ENCODE measurements around the gene PPIL1.

- TF ChIP-seq POLR2AphosphoS5 (IDR thresholded peaks at IDR 0.05) (no peak), POLR2A (IDR thresholded peaks at IDR 0.05) (no peak), CTCF (IDR thresholded peaks at IDR 0.05) (no peak)
These were observed 18.3 kb downstream of the PPIL1 start for GRCh38 chr6:36856277-36856676.

Measured in sigmoid colon (tissue), 4 donors.